Activated naive CD8-positive, alpha-beta T cell treated with anti-CD3 and anti-CD28 coated beads, Interleukin-2, amount 10 ng/mL, durations not matched to agents 7 days and 5 days (primary cell): ENCODE results near the gene MACROD2. TPM values are rescaled to one million over a fixed set of nuclear protein-coding genes. Genes with fewer than 3 reads are reported as not detected.

ENCODE experiments used
- ATAC-seq: fragments of 150-1000 bp; cut with Tn5 transposase; one replicate; pipeline ENCODE4 v1.10.0; 2021; ENCODE audit warnings: low read depth, moderate library complexity
- POLR2A ChIA-PET: fragments of 350-600 bp; sonication (Branson Sonifier 250); formaldehyde crosslinking; loops from one replicate; lab custom pipeline; 2021; ENCODE audit warnings: antibody characterized with exemption; lab: Charles Lee
- DNase-seq: peaks from one replicate; pipeline ENCODE4 v3.0.0; 2021
- H3K27ac Mint-ChIP-seq: one replicate; pipeline ENCODE4 v1.8.0; 2022; ENCODE audit warnings: mild to moderate bottlenecking, mixed read lengths
- H3K27me3 Mint-ChIP-seq: one replicate; pipeline ENCODE4 v1.8.0; 2022; ENCODE audit warnings: mild to moderate bottlenecking, moderate library complexity, mixed read lengths
- H3K36me3 Mint-ChIP-seq: one replicate; pipeline ENCODE4 v1.8.0; 2021; ENCODE audit warnings: mild to moderate bottlenecking, mixed read lengths
- H3K4me1 Mint-ChIP-seq: one replicate; pipeline ENCODE4 v1.8.0; 2021; ENCODE audit warnings: mixed read lengths
- H3K4me3 Mint-ChIP-seq: one replicate; pipeline ENCODE4 v1.8.0; 2022; ENCODE audit warnings: mild to moderate bottlenecking, moderate library complexity, mixed read lengths
- H3K9me3 Mint-ChIP-seq: one replicate; pipeline ENCODE4 v1.8.0; 2021; ENCODE audit warnings: mixed read lengths
- total RNA-seq, 2 experiments: library from RNA; stranded (reverse); gene quantifications; one replicate each; pipeline ENCODE4 v1.2.3, GENCODE V29; 2021

The MACROD2 gene
- total RNA-seq, 2 experiments from 2014 or later = not detected

- ATAC-seq (no peak), DNase-seq (no peak)
- Mint-ChIP-seq H3K27me3 (no peaks in the 10 kb centered on the region), H3K9me3 (peaks cover 11% of the 10 kb centered on the region), H3K4me3 (no peak overlapping the region), H3K27ac (no peak overlapping the region), H3K36me3 (no peaks in the 10 kb centered on the region), H3K4me1 (no peaks in the 10 kb centered on the region)
- POLR2A ChIA-PET = no interaction called here
Measured at GRCh38 chr20:16018881-16019280, 2023.6 kb downstream of the MACROD2 start.

DNA sequence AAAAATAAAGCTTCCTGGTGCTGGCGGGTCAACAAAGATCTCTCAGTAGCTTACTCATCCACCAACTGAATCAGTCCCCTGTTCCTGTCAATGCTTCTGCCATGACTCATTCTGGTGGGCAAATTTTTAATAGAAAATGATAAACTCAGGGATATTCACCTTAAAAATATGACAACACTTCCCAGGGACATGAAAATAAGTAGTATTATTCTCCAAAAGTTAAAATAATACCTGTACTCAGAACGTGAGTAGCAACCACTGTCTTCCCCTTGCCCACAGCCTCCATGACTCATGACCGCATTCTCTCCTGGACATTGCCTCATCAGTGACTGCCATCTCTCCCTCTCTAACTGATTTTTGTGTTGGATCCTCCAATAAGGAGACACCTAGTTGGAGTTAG, 2025.7 kb downstream of the MACROD2 start:
- Mint-ChIP-seq H3K36me3 (no peaks in the 10 kb centered on the region), H3K4me3 (no peak overlapping the region), H3K27me3 (no peaks in the 10 kb centered on the region), H3K4me1 (no peaks in the 10 kb centered on the region), H3K27ac (no peak overlapping the region), H3K9me3 (peaks cover 13% of the 10 kb centered on the region)
- POLR2A ChIA-PET = no interaction called here
- DNase-seq (no peak), ATAC-seq (no peak)

GRCh38 chr20:16025084-16025483, 2029.8 kb downstream of the MACROD2 start:
- Mint-ChIP-seq H3K27me3 (no peaks in the 10 kb centered on the region), H3K4me3 (no peak overlapping the region), H3K27ac (no peak overlapping the region), H3K9me3 (peaks cover 6% of the 10 kb centered on the region), H3K4me1 (no peaks in the 10 kb centered on the region), H3K36me3 (no peaks in the 10 kb centered on the region)
- ATAC-seq (no peak), DNase-seq (no peak)
- POLR2A ChIA-PET = no interaction called here

GRCh38 chr20:16027686-16028085, 2032.4 kb downstream of the MACROD2 start:
- DNase-seq = no peak
- H3K9me3 Mint-ChIP-seq = peaks cover 6% of the 10 kb centered on the region
- H3K4me1 Mint-ChIP-seq = no peaks in the 10 kb centered on the region
- no peak overlapping the region for H3K4me3 Mint-ChIP-seq
- no peak overlapping the region for H3K27ac Mint-ChIP-seq
- ATAC-seq = no peak
- POLR2A ChIA-PET = no interaction called here
- H3K27me3 Mint-ChIP-seq = no peaks in the 10 kb centered on the region
- no peaks in the 10 kb centered on the region for H3K36me3 Mint-ChIP-seq

- ATAC-seq = no peak
- Mint-ChIP-seq H3K4me1 (no peaks in the 10 kb centered on the region), H3K27me3 (no peaks in the 10 kb centered on the region), H3K27ac (no peak overlapping the region), H3K9me3 (peaks cover 1% of the 10 kb centered on the region), H3K4me3 (no peak overlapping the region), H3K36me3 (no peaks in the 10 kb centered on the region)
- POLR2A ChIA-PET = no interaction called here
- no peak for DNase-seq
Measured at GRCh38 chr20:16028923-16029322, 2033.6 kb downstream of the MACROD2 start.

DNA sequence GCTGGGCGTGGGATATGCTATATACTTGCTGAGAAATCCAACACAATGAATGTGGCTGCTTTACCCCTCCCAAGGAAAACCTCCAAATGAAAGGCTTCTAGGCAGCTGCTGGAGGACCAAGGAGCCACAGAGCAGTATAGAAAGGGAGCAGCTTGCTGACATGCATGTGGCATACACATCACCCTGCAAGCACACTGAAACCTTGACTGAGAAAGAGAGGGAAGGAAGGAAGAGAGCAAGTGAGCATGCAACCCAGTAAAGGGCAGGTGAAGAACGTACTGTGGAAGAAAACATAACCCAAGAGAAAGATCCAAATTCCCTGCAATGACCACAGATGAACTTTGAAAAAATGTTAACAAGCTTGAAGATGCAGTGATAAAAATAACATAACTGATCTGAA, 2034.9 kb downstream of the MACROD2 start:
- H3K27me3 Mint-ChIP-seq = no peaks in the 10 kb centered on the region
- H3K27ac Mint-ChIP-seq = no peak overlapping the region
- H3K4me1 Mint-ChIP-seq = no peaks in the 10 kb centered on the region
- ATAC-seq (no peak), DNase-seq (no peak)
- POLR2A ChIA-PET = no interaction called here
- H3K9me3 Mint-ChIP-seq = no peaks in the 10 kb centered on the region
- no peak overlapping the region for H3K4me3 Mint-ChIP-seq
- no peaks in the 10 kb centered on the region for H3K36me3 Mint-ChIP-seq

- POLR2A ChIA-PET = no interaction called here
- H3K4me3 Mint-ChIP-seq = no peak overlapping the region
Measured at GRCh38 chr20:16035576-16035975, 2040.3 kb downstream of the MACROD2 start.

DNA sequence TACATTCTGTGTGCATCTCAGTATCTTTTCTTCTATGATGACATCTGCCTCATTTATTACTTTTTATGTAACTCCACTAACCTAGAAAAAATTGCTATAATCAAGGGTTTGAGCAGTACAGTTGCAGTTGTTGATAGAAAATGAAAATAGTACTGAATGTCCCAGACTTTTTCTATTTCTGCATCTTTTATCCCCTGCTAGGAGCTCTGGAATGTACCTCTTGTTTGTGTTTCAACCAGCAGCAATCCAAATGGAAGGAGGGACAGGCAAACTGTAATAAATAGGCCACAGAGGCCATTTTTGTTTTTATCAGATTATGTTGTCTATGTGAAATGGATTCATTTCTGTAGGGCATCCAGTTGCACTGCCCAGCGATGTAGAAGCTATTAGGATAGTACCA, 2041.0 kb downstream of the MACROD2 start:
- POLR2A ChIA-PET = no interaction called here
- Mint-ChIP-seq H3K9me3 (no peaks in the 10 kb centered on the region), H3K27me3 (no peaks in the 10 kb centered on the region), H3K4me3 (no peak overlapping the region), H3K4me1 (no peaks in the 10 kb centered on the region), H3K27ac (no peak overlapping the region), H3K36me3 (no peaks in the 10 kb centered on the region)
- no peak for DNase-seq
- ATAC-seq = no peak

More at GRCh38 chr20:16035576-16035975, 2040.3 kb downstream of the MACROD2 start:
- no peak overlapping the region for H3K27ac Mint-ChIP-seq
- no peaks in the 10 kb centered on the region for H3K36me3 Mint-ChIP-seq
- no peaks in the 10 kb centered on the region for H3K27me3 Mint-ChIP-seq
- H3K4me1 Mint-ChIP-seq = no peaks in the 10 kb centered on the region
- no peaks in the 10 kb centered on the region for H3K9me3 Mint-ChIP-seq
- ATAC-seq (no peak), DNase-seq (no peak)

GRCh38 chr20:16040742-16041141, 2045.4 kb downstream of the MACROD2 start:
- H3K4me3 Mint-ChIP-seq = peak overlapping the region; percentile 25
- DNase-seq (no peak), ATAC-seq (no peak)
- H3K4me1 Mint-ChIP-seq = no peaks in the 10 kb centered on the region
- POLR2A ChIA-PET = no interaction called here
- peaks cover 1% of the 10 kb centered on the region for H3K9me3 Mint-ChIP-seq
- H3K27me3 Mint-ChIP-seq = no peaks in the 10 kb centered on the region
- H3K27ac Mint-ChIP-seq = no peak overlapping the region
- no peaks in the 10 kb centered on the region for H3K36me3 Mint-ChIP-seq

- POLR2A ChIA-PET = no interaction called here
- Mint-ChIP-seq H3K36me3 (no peaks in the 10 kb centered on the region), H3K4me1 (no peaks in the 10 kb centered on the region), H3K27ac (no peak overlapping the region), H3K9me3 (peaks cover 1% of the 10 kb centered on the region), H3K27me3 (no peaks in the 10 kb centered on the region), H3K4me3 (no peak overlapping the region)
- no peak for DNase-seq
- no peak for ATAC-seq
Measured at GRCh38 chr20:16042731-16043130, 2047.4 kb downstream of the MACROD2 start.

DNA sequence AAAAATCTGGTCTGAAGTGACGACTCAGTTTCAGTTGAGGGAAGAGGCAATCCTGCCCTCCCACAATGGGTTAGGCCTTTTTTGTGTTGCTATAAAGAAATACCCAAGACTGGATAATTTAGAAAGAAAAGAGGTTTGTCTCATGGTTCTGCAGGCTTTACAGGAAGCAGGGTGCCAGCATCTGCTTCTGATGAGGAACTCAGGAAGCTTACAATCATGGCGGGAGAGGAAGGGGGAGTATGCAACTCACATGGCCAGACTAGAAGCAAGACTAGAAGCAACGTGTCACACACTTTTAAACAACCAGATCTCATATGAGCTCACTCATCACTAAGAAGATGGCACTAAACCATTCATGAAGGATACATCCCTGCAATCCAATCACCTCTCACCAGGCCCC, 2048.6 kb downstream of the MACROD2 start:
- DNase-seq (no peak), ATAC-seq (no peak)
- Mint-ChIP-seq H3K4me1 (no peaks in the 10 kb centered on the region), H3K4me3 (no peak overlapping the region), H3K36me3 (no peaks in the 10 kb centered on the region), H3K27me3 (no peaks in the 10 kb centered on the region), H3K9me3 (peaks cover 1% of the 10 kb centered on the region), H3K27ac (no peak overlapping the region)
- POLR2A ChIA-PET = no interaction called here

DNA sequence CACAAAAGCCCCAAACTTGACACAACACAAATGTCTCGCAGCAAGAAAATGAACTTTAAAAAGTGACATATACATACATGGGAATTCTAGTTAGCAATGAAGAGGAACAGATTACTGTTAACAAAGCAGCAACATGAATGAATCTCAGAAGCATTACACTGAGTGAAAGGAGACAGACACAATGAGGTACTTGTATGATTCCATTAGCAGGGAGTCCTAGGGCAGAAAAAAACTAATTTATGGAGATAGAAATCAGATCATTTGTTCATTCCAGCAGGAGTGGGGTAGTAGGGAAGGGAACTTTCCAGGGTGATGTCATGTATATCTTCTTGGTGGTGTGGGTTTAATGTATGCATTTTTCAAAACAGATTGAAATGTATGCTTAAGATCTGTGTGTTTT, 2053.6 kb downstream of the MACROD2 start:
- Mint-ChIP-seq H3K27ac (no peak overlapping the region), H3K4me1 (no peaks in the 10 kb centered on the region), H3K4me3 (no peak overlapping the region), H3K9me3 (peaks cover 1% of the 10 kb centered on the region), H3K36me3 (no peaks in the 10 kb centered on the region), H3K27me3 (no peaks in the 10 kb centered on the region)
- POLR2A ChIA-PET = no interaction called here
- DNase-seq (no peak), ATAC-seq (no peak)

DNA sequence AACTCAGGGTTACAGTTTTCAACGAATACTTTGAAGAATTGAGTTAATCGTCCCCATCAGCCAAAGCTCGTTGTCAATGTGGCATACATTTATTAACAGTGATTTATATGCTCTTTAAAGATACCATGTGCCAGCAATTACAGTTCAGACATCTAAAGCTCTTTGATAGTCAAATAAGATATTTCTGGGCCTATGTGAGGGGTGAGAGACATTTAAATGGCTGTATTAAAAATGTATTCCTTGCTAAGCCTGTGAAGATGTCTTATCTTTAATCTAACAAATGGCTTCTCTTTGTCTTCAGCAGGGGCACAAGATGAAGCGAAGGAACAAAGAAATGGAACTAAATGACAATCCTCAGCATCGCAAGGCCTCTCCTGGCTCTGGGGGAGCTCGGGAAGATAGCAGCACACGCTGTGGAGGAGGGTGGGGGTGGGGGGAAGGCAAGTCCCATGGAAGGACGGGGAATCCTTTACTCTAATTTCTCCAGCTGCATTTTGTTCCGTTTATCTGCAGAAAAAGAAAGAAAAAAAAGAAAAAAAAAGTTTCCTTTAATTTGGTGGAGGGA, 2054.3 kb downstream of the MACROD2 start:
- Mint-ChIP-seq H3K27ac (no peak overlapping the region), H3K9me3 (no peaks in the 10 kb centered on the region), H3K4me3 (no peak overlapping the region), H3K36me3 (no peaks in the 10 kb centered on the region), H3K4me1 (no peaks in the 10 kb centered on the region), H3K27me3 (no peaks in the 10 kb centered on the region)
- no peak for DNase-seq
- POLR2A ChIA-PET = no interaction called here
- no peak for ATAC-seq

- Mint-ChIP-seq H3K27ac (no peak overlapping the region), H3K36me3 (no peaks in the 10 kb centered on the region), H3K4me3 (no peak overlapping the region), H3K27me3 (no peaks in the 10 kb centered on the region), H3K4me1 (no peaks in the 10 kb centered on the region), H3K9me3 (no peaks in the 10 kb centered on the region)
- DNase-seq (no peak), ATAC-seq (no peak)
- POLR2A ChIA-PET = no interaction called here
Measured at GRCh38 chr20:16050366-16050765, 2055.1 kb downstream of the MACROD2 start.

GRCh38 chr20:16051968-16052367, 2056.7 kb downstream of the MACROD2 start:
- POLR2A ChIA-PET = no interaction called here
- no peaks in the 10 kb centered on the region for H3K4me1 Mint-ChIP-seq
- H3K27me3 Mint-ChIP-seq = no peaks in the 10 kb centered on the region
- no peak overlapping the region for H3K27ac Mint-ChIP-seq
- ATAC-seq = no peak
- no peak overlapping the region for H3K4me3 Mint-ChIP-seq
- DNase-seq = no peak
- H3K9me3 Mint-ChIP-seq = no peaks in the 10 kb centered on the region
- H3K36me3 Mint-ChIP-seq = no peaks in the 10 kb centered on the region
